K562 (cell line): ENCODE data around the gene KISS1. TPM values are rescaled to one million over a fixed set of nuclear protein-coding genes. Genes with fewer than 3 reads are reported as not detected.

ENCODE experiments used
- ATAC-seq: fragments of 200-7000 bp; cut with Tn5 transposase; 3 replicates; pipeline ENCODE4 v1.9.1; 2020; ENCODE audit warnings: moderate library complexity
- BruUV-seq: library from RNA; stranded (reverse); fragments of 400-500 nt; replicated peaks from 2 replicates; lab custom pipeline; 2021; lab: Mats Ljungman, UMichigan
- CTCF ChIA-PET: fragments of 300-600 bp; formaldehyde crosslinking; extraction: SDS; loops from one replicate; lab custom pipeline; 2021; ENCODE audit warnings: low intra/inter-chr PET ratio; lab: Yijun Ruan, JAX
- POLR2A ChIA-PET: fragments of 300-600, 350-650 bp; sonication (Branson Sonifier 250); formaldehyde crosslinking; extraction: SDS; loops from one replicate; lab custom pipeline; 2021; ENCODE audit warnings: antibody characterized with exemption, inconsistent platforms; lab: Yijun Ruan, JAX
- DNase-seq, 4 experiments: peaks; one replicate each; pipeline versions ENCODE4 v3.0.0 to v3.0.0-alpha.2; 2011 to 2018; ENCODE audit warnings: low spot score in 3 of 4, mixed read lengths in 3 of 4; ENCODE audit errors: extremely low read depth in 1 of 4
- FAIRE-seq: peaks from 2 replicates; lab custom pipeline; 2011; peaks lifted over from hg19 to GRCh38; lab: Jason Lieb, UNC
- H2AFZ ChIP-seq: 2 replicates; pipeline ENCODE4 v1.6.0; 2011; ENCODE audit warnings: low read depth, low read length, control low read depth, inconsistent platforms
- H3K27ac ChIP-seq: fragments of 200-600 bp; 3 replicates; pipeline ENCODE4 v1.8.0; 2011; ENCODE audit warnings: low read depth, mild to moderate bottlenecking, control low read depth, inconsistent platforms, low read length, moderate library complexity, mixed read lengths; ENCODE audit errors: extremely low read depth
- H3K27me3 ChIP-seq, 2 experiments: fragments of 300-600 bp in 1 of 2; 2 replicates in 1 of 2; 3 replicates in 1 of 2; pipeline versions ENCODE4 v1.6.0 to v1.8.0; 2011; ENCODE audit warnings: inconsistent platforms in 2 of 2, low read length in 2 of 2, mild to moderate bottlenecking in 1 of 2, mixed read lengths in 1 of 2, moderate library complexity in 1 of 2; ENCODE audit not compliant: control insufficient read depth in 2 of 2, insufficient read depth in 2 of 2
- H3K36me3 ChIP-seq: fragments of 300-600 bp; 3 replicates; pipeline ENCODE4 v1.8.0; 2011; ENCODE audit warnings: mild to moderate bottlenecking, low read length, inconsistent platforms; ENCODE audit not compliant: control insufficient read depth, insufficient read depth
- H3K4me1 ChIP-seq, 2 experiments: fragments of 200-600 bp in 1 of 2; replicated peaks in 1 of 2; 2 replicates in 1 of 2; 3 replicates in 1 of 2; pipeline versions ENCODE4 v1.5.1 to v1.8.0; 2011; ENCODE audit warnings: inconsistent platforms in 2 of 2, low read length in 2 of 2, mild to moderate bottlenecking in 1 of 2, mixed read lengths in 1 of 2, moderate library complexity in 1 of 2; ENCODE audit not compliant: control insufficient read depth in 2 of 2, insufficient read depth in 2 of 2
- H3K4me2 ChIP-seq: 2 replicates; pipeline ENCODE4 v1.6.1; 2011; ENCODE audit warnings: low read length, control low read depth, inconsistent platforms, mixed read lengths; ENCODE audit not compliant: insufficient read depth
- H3K4me3 ChIP-seq: fragments of 200-600 bp; sonication (generic), shearing (Covaris generic); 2 replicates; pipeline ENCODE4 v1.5.1; 2016; ENCODE audit warnings: control low read depth, inconsistent platforms
- H3K79me2 ChIP-seq: fragments of 200-600 bp; 3 replicates; pipeline ENCODE4 v1.8.0; 2011; ENCODE audit warnings: low read length, inconsistent platforms; ENCODE audit not compliant: control insufficient read depth, insufficient read depth
- H3K9ac ChIP-seq, 2 experiments: 2 replicates each; pipeline versions ENCODE4 v1.6.0 to v1.6.1; 2011; ENCODE audit warnings: low read depth in 2 of 2, low read length in 2 of 2, control low read depth in 1 of 2, inconsistent platforms in 1 of 2, mild to moderate bottlenecking in 1 of 2, mixed read lengths in 1 of 2; ENCODE audit not compliant: insufficient read depth in 1 of 2
- H3K9me1 ChIP-seq: one replicate; pipeline ENCODE4 v1.6.0; 2011; ENCODE audit warnings: inconsistent platforms, mild to moderate bottlenecking, low read length, moderate library complexity; ENCODE audit not compliant: control insufficient read depth, insufficient read depth
- H3K9me3 ChIP-seq: replicated peaks from 2 replicates; pipeline ENCODE4 v1.5.1; 2011; ENCODE audit warnings: low read depth, low read length, inconsistent platforms; ENCODE audit not compliant: control insufficient read depth, insufficient read depth
- H4K20me1 ChIP-seq: replicated peaks from 2 replicates; pipeline ENCODE4 v1.6.1; 2011; ENCODE audit warnings: low read length, inconsistent platforms, mixed read lengths; ENCODE audit not compliant: control insufficient read depth, insufficient read depth
- BMI1 ChIP-seq: fragments of 150-350 bp; IDR thresholded peaks from 2 replicates; pipeline ENCODE4 v1.6.1; 2014; ENCODE audit warnings: low read length
- CGGBP1 ChIP-seq: fragments of 250-450 bp; sonication (Bioruptor Pico); IDR thresholded peaks from 2 replicates; pipeline ENCODE4 v1.9.0; 2021; ENCODE audit warnings: mild to moderate bottlenecking
- L3MBTL2 ChIP-seq: fragments of 450-650 bp; IDR thresholded peaks from 2 replicates; pipeline ENCODE4 v1.6.1; 2016; ENCODE audit warnings: mild to moderate bottlenecking, moderate library complexity
- RFX1 ChIP-seq: fragments of 450-650 bp; IDR thresholded peaks from 2 replicates; pipeline ENCODE4 v1.6.1; 2016; ENCODE audit warnings: mild to moderate bottlenecking, moderate library complexity
- RREB1 ChIP-seq: fragments of 250-450 bp; sonication (Bioruptor Pico); IDR thresholded peaks from 2 replicates; pipeline ENCODE4 v1.4.0; 2020
- RUNX1 ChIP-seq: sonication (generic); IDR thresholded peaks from 2 replicates; pipeline ENCODE4 v1.6.1; 2016; ENCODE audit warnings: antibody characterized with exemption, low read depth
- SMC3 ChIP-seq: conservative IDR thresholded peaks from 2 replicates; pipeline ENCODE4 v1.6.1; 2011; ENCODE audit warnings: low read depth, low read length, improper control_type of control experiment; ENCODE audit not compliant: insufficient read depth
- STAG1 ChIP-seq: sonication (generic); formaldehyde crosslinking; IDR thresholded peaks from 2 replicates; pipeline ENCODE4 v1.5.0; 2020; ENCODE audit warnings: missing genetic modification reagents, borderline replicate concordance
- TAF15 ChIP-seq: fragments of 200-400 bp; formaldehyde crosslinking; IDR thresholded peaks from 2 replicates; pipeline ENCODE4 v1.6.1; 2017; ENCODE audit warnings: mild to moderate bottlenecking, low read depth, low read length, moderate library complexity
- WGBS: fragments of 100-300 bp; shearing (Covaris generic); methylation state at CpG from one replicate; pipeline ENCODE4 v1.1.6; 2016; ENCODE audit warnings: low coverage, mixed read lengths; ENCODE audit not compliant: insufficient coverage; ENCODE audit errors: missing lambda C conversion rate; 5-methylcytosine and 5-hydroxymethylcytosine counted together
- in situ Hi-C: fragments of 300-500 bp; cut with MboI; formaldehyde crosslinking; loops from 4 replicates; pipeline ENCODE4 v1.15.0; 2018; ENCODE audit warnings: inconsistent platforms, mixed read lengths
- intact Hi-C: fragments of 100-400 bp; cut with micrococcal nuclease; formaldehyde crosslinking; loops from 2 replicates; pipeline ENCODE4 v1.14.2; 2022
- polyA plus RNA-seq, 8 experiments: library from polyadenylated mRNA; depleted of rRNA in 4 of 8; stranded (reverse) in 5 of 8; unstranded in 3 of 8; fragments of >200 nt; fragmentation: Nextera tagmentation in 2 of 8; fragmentation: Illumina TruSeq in 1 of 8; extraction: Ambion mirVana in 2 of 8; extraction: Trizol in 1 of 8; gene quantifications; 2 replicates each; pipeline versions ENCODE4 v1.2.1 to v1.2.3, GENCODE V29; 2011 to 2014; ENCODE audit warnings: inconsistent platforms in 1 of 8, missing spikeins in 1 of 8
- total RNA-seq, 7 experiments: library from RNA; depleted of rRNA in 6 of 7; stranded (reverse); fragments of >200 nt in 6 of 7; fragmentation: Illumina TruSeq in 2 of 7; extraction: Trizol in 2 of 7; gene quantifications; 2 replicates each; pipeline versions ENCODE4 v1.2.1 to v1.2.3, GENCODE V29; 2011 to 2021; ENCODE audit warnings: low replicate concordance in 1 of 7
- TF ChIP-seq, protein P1 (sequence below): fragments of 200-800 bp; sonication (Bioruptor generic); IDR thresholded peaks from 2 replicates; pipeline ENCODE4 v1.6.1; 2017; ENCODE audit warnings: missing genetic modification characterization, missing compliant biosample characterization
- TF ChIP-seq, protein P2 (sequence below): IDR thresholded peaks from 2 replicates; pipeline ENCODE4 v1.6.1; 2011; ENCODE audit warnings: borderline replicate concordance, low read depth, mild to moderate bottlenecking, moderate library complexity, low read length; ENCODE audit not compliant: insufficient read depth, poor library complexity, severe bottlenecking

The KISS1 gene
- total and polyA plus RNA-seq, 9 of the 15 experiments (the other 6 are each of a cell fraction or from before 2014, with no cell fraction given), result 0.31 TPM; not detected in 8

- intact Hi-C loops, result loop anchor here (1.0 to 5.0 kb wide), 4 partner anchors 45 to 645 kb away; no protein-coding TSS in a partner anchor
- no peaks in the 10 kb centered on the region for H3K4me1 ChIP-seq
- H3K9ac ChIP-seq, result no peak overlapping the region
- FAIRE-seq (peak; percentile 87), ATAC-seq (peak; percentile 98), DNase-seq (peak; percentile 76 to 94 (median 90))
- ChIA-PET CTCF (interaction anchor here (0.6 to 5.0 kb wide), 9 partner anchors 14 to 645 kb away, joined by 3 to 44 read pairs (median 4); no protein-coding TSS in a partner anchor), POLR2A (interaction anchor here (0.5 to 0.9 kb wide), 5 partner anchors 55 to 873 kb away, joined by 3 to 8 read pairs (median 3); no protein-coding TSS in a partner anchor)
- H3K4me2 ChIP-seq, result no peak overlapping the region
- no peak overlapping the region for H3K4me3 ChIP-seq
- H3K27ac ChIP-seq, result no peak overlapping the region
- H2AFZ ChIP-seq, result no peak overlapping the region
- no peaks in the 10 kb centered on the region; the same call in none of the 2 replicates for H4K20me1 ChIP-seq
- no TSS peak for BruUV-seq
- peaks cover 3 to 42% of the 10 kb centered on the region in 2 experiments; a peak in 4 of 5 replicates for H3K27me3 ChIP-seq
- in situ Hi-C loops, result no loop called here
- H3K9me3 ChIP-seq, result no peaks in the 10 kb centered on the region
- 5% methylated on average over 7 of the region's 7 CpGs for WGBS
- no peaks in the 10 kb centered on the region for H3K36me3 ChIP-seq
- no peaks in the 10 kb centered on the region for H3K79me2 ChIP-seq
- H3K9me1 ChIP-seq, result no peaks in the 10 kb centered on the region
- TF ChIP-seq STAG1, result peak; percentile 95
- no peak for TF ChIP-seq TAF15
- 0 out of 2 replicates have a peak, but pooled peaks have one; percentile 33 for TF ChIP-seq BMI1
- TF ChIP-seq, protein P1, sequence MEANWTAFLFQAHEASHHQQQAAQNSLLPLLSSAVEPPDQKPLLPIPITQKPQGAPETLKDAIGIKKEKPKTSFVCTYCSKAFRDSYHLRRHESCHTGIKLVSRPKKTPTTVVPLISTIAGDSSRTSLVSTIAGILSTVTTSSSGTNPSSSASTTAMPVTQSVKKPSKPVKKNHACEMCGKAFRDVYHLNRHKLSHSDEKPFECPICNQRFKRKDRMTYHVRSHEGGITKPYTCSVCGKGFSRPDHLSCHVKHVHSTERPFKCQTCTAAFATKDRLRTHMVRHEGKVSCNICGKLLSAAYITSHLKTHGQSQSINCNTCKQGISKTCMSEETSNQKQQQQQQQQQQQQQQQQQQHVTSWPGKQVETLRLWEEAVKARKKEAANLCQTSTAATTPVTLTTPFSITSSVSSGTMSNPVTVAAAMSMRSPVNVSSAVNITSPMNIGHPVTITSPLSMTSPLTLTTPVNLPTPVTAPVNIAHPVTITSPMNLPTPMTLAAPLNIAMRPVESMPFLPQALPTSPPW (CRISPR knock-in tag), result 0 out of 2 replicates have a peak, but pooled peaks have one; percentile 24
- TF ChIP-seq, protein P2, sequence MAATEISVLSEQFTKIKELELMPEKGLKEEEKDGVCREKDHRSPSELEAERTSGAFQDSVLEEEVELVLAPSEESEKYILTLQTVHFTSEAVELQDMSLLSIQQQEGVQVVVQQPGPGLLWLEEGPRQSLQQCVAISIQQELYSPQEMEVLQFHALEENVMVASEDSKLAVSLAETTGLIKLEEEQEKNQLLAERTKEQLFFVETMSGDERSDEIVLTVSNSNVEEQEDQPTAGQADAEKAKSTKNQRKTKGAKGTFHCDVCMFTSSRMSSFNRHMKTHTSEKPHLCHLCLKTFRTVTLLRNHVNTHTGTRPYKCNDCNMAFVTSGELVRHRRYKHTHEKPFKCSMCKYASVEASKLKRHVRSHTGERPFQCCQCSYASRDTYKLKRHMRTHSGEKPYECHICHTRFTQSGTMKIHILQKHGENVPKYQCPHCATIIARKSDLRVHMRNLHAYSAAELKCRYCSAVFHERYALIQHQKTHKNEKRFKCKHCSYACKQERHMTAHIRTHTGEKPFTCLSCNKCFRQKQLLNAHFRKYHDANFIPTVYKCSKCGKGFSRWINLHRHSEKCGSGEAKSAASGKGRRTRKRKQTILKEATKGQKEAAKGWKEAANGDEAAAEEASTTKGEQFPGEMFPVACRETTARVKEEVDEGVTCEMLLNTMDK, result peak; percentile 45
- TF ChIP-seq RREB1, result 0 out of 2 replicates have a peak, but pooled peaks have one; percentile 20
- TF ChIP-seq L3MBTL2, result peak; percentile 29; the same call in 1 of the 2 replicates
- TF ChIP-seq RUNX1, result no peak
- no peak for TF ChIP-seq CGGBP1 (CRISPR knock-in tag)
- peak; percentile 42; the same call in 1 of the 2 replicates for TF ChIP-seq RFX1
- peak; percentile 94 for TF ChIP-seq SMC3
Observed at GRCh38 chr1:204162494-204163074, 33.7 kb downstream of the KISS1 start.
